ENCODE results near the gene HOXB4. TPM values are rescaled to one million over a fixed set of nuclear protein-coding genes. Genes with fewer than 3 reads are reported as not detected.

HOXB4 gene
- total RNA-seq, 2 donors from 2014 or later, result 1.9 to 3.3 TPM

GRCh38 chr17:48611681-48612455 is 33.7 kb upstream of the HOXB4 start:
- H3K9me3 Mint-ChIP-seq, result no peaks in the 10 kb centered on the region
- H3K4me1 Mint-ChIP-seq (ENCODE audit: low read depth), result peaks cover 44% of the 10 kb centered on the region
- H3K4me3 Mint-ChIP-seq, result peak overlapping the region; percentile 98 to 99
- H3K27me3 Mint-ChIP-seq (ENCODE audit: low read depth), result peaks cover 90% of the 10 kb centered on the region
- H3K36me3 Mint-ChIP-seq (ENCODE audit: insufficient read depth in 2 of 2), result peaks cover 0 to 2% of the 10 kb centered on the region in 2 donors
- ATAC-seq (replicated peaks in 1 of 2) (peak; percentile 29 to 45), DNase-seq (peak in 1 of 2 donors; percentile 35)
- H3K27ac Mint-ChIP-seq, result no peak overlapping the region

- Mint-ChIP-seq H3K27me3 (ENCODE audit: low read depth) (peaks cover 91% of the 10 kb centered on the region), H3K4me1 (ENCODE audit: low read depth) (peaks cover 44% of the 10 kb centered on the region), H3K27ac (peak overlapping the region; percentile 76), H3K36me3 (ENCODE audit: insufficient read depth in 2 of 2) (peaks cover 0 to 2% of the 10 kb centered on the region in 2 donors), H3K4me3 (peak overlapping the region; percentile 98 to 99), H3K9me3 (no peaks in the 10 kb centered on the region)
- ATAC-seq (replicated peaks in 1 of 2) (peak; percentile 10 to 12), DNase-seq (no peak)
Measured at GRCh38 chr17:48611213-48611612, 33.1 kb upstream of the HOXB4 start.

GRCh38 chr17:48610282-48611211 is 32.4 kb upstream of the HOXB4 start, which contains the start of gene HOXB7:
Gene HOXB7, minus strand, starts transcription at chr17:48611017. Its CDS starts 99 bp downstream, at chr17:48610918.
- H3K4me3 Mint-ChIP-seq, result peak within 1 kb of the TSS; percentile 98 to 99
- H3K27ac Mint-ChIP-seq, result peak within 1 kb of the TSS; percentile 76
- peaks cover 44% of the 10 kb centered on the region for H3K4me1 Mint-ChIP-seq (ENCODE audit: low read depth)
- peaks cover 0 to 2% of the 10 kb centered on the region in 2 donors for H3K36me3 Mint-ChIP-seq (ENCODE audit: insufficient read depth in 2 of 2)
- peak; percentile 39 to 42 for ATAC-seq (replicated peaks in 1 of 2)
- H3K9me3 Mint-ChIP-seq, result no peaks in the 10 kb centered on the region
- peaks cover 91% of the 10 kb centered on the region for H3K27me3 Mint-ChIP-seq (ENCODE audit: low read depth)
- peak; percentile 78 to 81 for DNase-seq

- Mint-ChIP-seq H3K27ac (no peak overlapping the region), H3K4me3 (peak overlapping the region; percentile 98 to 99), H3K9me3 (no peaks in the 10 kb centered on the region), H3K4me1 (ENCODE audit: low read depth) (peaks cover 40% of the 10 kb centered on the region), H3K27me3 (ENCODE audit: low read depth) (peaks cover 91% of the 10 kb centered on the region), H3K36me3 (ENCODE audit: insufficient read depth in 2 of 2) (peaks cover 0 to 2% of the 10 kb centered on the region in 2 donors)
- no peak for DNase-seq
- no peak for ATAC-seq (replicated peaks in 1 of 2)
Measured at GRCh38 chr17:48609759-48610281, 31.7 kb upstream of the HOXB4 start.

- peak overlapping the region in 1 of 2 donors; percentile 53 for H3K4me3 Mint-ChIP-seq
- H3K9me3 Mint-ChIP-seq, result no peaks in the 10 kb centered on the region
Measured at GRCh38 chr17:48609033-48609432, 30.9 kb upstream of the HOXB4 start.

GRCh38 chr17:48608494-48608834 is 30.3 kb upstream of the HOXB4 start:
- H3K27me3 Mint-ChIP-seq (ENCODE audit: low read depth), result peaks cover 90% of the 10 kb centered on the region
- H3K4me1 Mint-ChIP-seq (ENCODE audit: low read depth), result peaks cover 30% of the 10 kb centered on the region

More at GRCh38 chr17:48609033-48609432, 30.9 kb upstream of the HOXB4 start:
- peaks cover 91% of the 10 kb centered on the region for H3K27me3 Mint-ChIP-seq (ENCODE audit: low read depth)
- peaks cover 36% of the 10 kb centered on the region for H3K4me1 Mint-ChIP-seq (ENCODE audit: low read depth)
- H3K27ac Mint-ChIP-seq, result no peak overlapping the region
- peaks cover 0 to 2% of the 10 kb centered on the region in 2 donors for H3K36me3 Mint-ChIP-seq (ENCODE audit: insufficient read depth in 2 of 2)
- ATAC-seq (replicated peaks in 1 of 2) (no peak), DNase-seq (no peak)

GRCh38 chr17:48606892-48607614 is 28.9 kb upstream of the HOXB4 start:
- peaks cover 90% of the 10 kb centered on the region for H3K27me3 Mint-ChIP-seq (ENCODE audit: low read depth)
- DNase-seq (no peak), ATAC-seq (replicated peaks in 1 of 2) (no peak)
- peaks cover 26% of the 10 kb centered on the region for H3K4me1 Mint-ChIP-seq (ENCODE audit: low read depth)
- no peaks in the 10 kb centered on the region for H3K9me3 Mint-ChIP-seq
- H3K36me3 Mint-ChIP-seq (ENCODE audit: insufficient read depth in 2 of 2), result peaks cover 0 to 2% of the 10 kb centered on the region in 2 donors
- no peak overlapping the region for H3K4me3 Mint-ChIP-seq
- H3K27ac Mint-ChIP-seq, result no peak overlapping the region

More at GRCh38 chr17:48608494-48608834, 30.3 kb upstream of the HOXB4 start:
- no peak for DNase-seq
- peaks cover 0 to 2% of the 10 kb centered on the region in 2 donors for H3K36me3 Mint-ChIP-seq (ENCODE audit: insufficient read depth in 2 of 2)
- no peak for ATAC-seq (replicated peaks in 1 of 2)
- H3K27ac Mint-ChIP-seq, result no peak overlapping the region
- H3K9me3 Mint-ChIP-seq, result no peaks in the 10 kb centered on the region
- H3K4me3 Mint-ChIP-seq, result no peak overlapping the region

- peaks cover 0 to 2% of the 10 kb centered on the region in 2 donors for H3K36me3 Mint-ChIP-seq (ENCODE audit: insufficient read depth in 2 of 2)
- DNase-seq (no peak), ATAC-seq (replicated peaks in 1 of 2) (no peak)
- no peak overlapping the region for H3K4me3 Mint-ChIP-seq
- peaks cover 19% of the 10 kb centered on the region for H3K4me1 Mint-ChIP-seq (ENCODE audit: low read depth)
- no peaks in the 10 kb centered on the region for H3K9me3 Mint-ChIP-seq
- H3K27ac Mint-ChIP-seq, result no peak overlapping the region
- H3K27me3 Mint-ChIP-seq (ENCODE audit: low read depth), result peaks cover 90% of the 10 kb centered on the region
Measured at GRCh38 chr17:48605991-48606891, 28.1 kb upstream of the HOXB4 start.

GRCh38 chr17:48605409-48605919 is 27.3 kb upstream of the HOXB4 start:
- no peaks in the 10 kb centered on the region for H3K9me3 Mint-ChIP-seq
- no peaks in the 10 kb centered on the region for H3K36me3 Mint-ChIP-seq (ENCODE audit: insufficient read depth in 2 of 2)
- peaks cover 13% of the 10 kb centered on the region for H3K4me1 Mint-ChIP-seq (ENCODE audit: low read depth)
- DNase-seq (no peak), ATAC-seq (replicated peaks in 1 of 2) (no peak)
- H3K27ac Mint-ChIP-seq, result no peak overlapping the region
- no peak overlapping the region for H3K4me3 Mint-ChIP-seq
- H3K27me3 Mint-ChIP-seq (ENCODE audit: low read depth), result peaks cover 91% of the 10 kb centered on the region

GRCh38 chr17:48604770-48605329 is 26.7 kb upstream of the HOXB4 start, which contains the start of gene HOXB6:
Gene HOXB6, minus strand, starts transcription at chr17:48604986. Its CDS starts 6,836 bp downstream, at chr17:48598150.
- peak within 1 kb of the TSS; percentile 66 to 67 for H3K4me3 Mint-ChIP-seq
- H3K27me3 Mint-ChIP-seq (ENCODE audit: low read depth), result peaks cover 96% of the 10 kb centered on the region
- ATAC-seq (replicated peaks in 1 of 2) (no peak), DNase-seq (no peak)
- peaks cover 13% of the 10 kb centered on the region for H3K4me1 Mint-ChIP-seq (ENCODE audit: low read depth)
- H3K27ac Mint-ChIP-seq, result no peak within 1 kb of the TSS
- no peaks in the 10 kb centered on the region for H3K36me3 Mint-ChIP-seq (ENCODE audit: insufficient read depth in 2 of 2)
- no peaks in the 10 kb centered on the region for H3K9me3 Mint-ChIP-seq

All from activated T-cell treated with anti-CD3 and anti-CD28 coated beads, Interleukin-2, amount 50 U/mL, for 72 hours (primary cell).